Mammary epithelial cell (primary cell): ENCODE data around the gene CELF4.

ENCODE experiments used
- CTCF ChIP-seq, 2 donors: IDR thresholded peaks in 1 of 2; conservative IDR thresholded peaks in 1 of 2; 2 replicates each; pipeline ENCODE4 v1.5.1; 2011 to 2012; ENCODE audit warnings: inconsistent platforms in 2 of 2, low read length in 2 of 2, mild to moderate bottlenecking in 2 of 2, control low read depth in 1 of 2, low read depth in 1 of 2; ENCODE audit not compliant: insufficient read depth in 1 of 2; ENCODE audit errors: extremely low read depth in 1 of 2
- EZH2 ChIP-seq: IDR thresholded peaks from 2 replicates; pipeline ENCODE4 v1.6.1; 2012; ENCODE audit warnings: low read length, inconsistent platforms, borderline replicate concordance

- TF ChIP-seq CTCF (conservative IDR thresholded peaks at IDR 0.05 in 1 of 2, IDR thresholded peaks at IDR 0.05 in 1 of 2; ENCODE audit: extremely low read depth in 1 of 2, insufficient read depth in 1 of 2, low read depth in 1 of 2, low read length in 2 of 2) = no peak
- no peak for TF ChIP-seq EZH2
These were observed 11.2 kb downstream of the CELF4 start for GRCh38 chr18:37554399-37554787.
